Ishikawa (cell line): ENCODE measurements around the gene ABCC11.

Source experiments
- CEBPB ChIP-seq: IDR thresholded peaks from 2 replicates; pipeline ENCODE4 v1.6.1; 2012
- CREB1 ChIP-seq: IDR thresholded peaks from 2 replicates; pipeline ENCODE4 v1.6.1; 2012; ENCODE audit warnings: low read depth
- EGR1 ChIP-seq: IDR thresholded peaks from 2 replicates; pipeline ENCODE4 v1.6.1; 2012
- EP300 ChIP-seq: IDR thresholded peaks from 2 replicates; pipeline ENCODE4 v1.6.1; 2012; ENCODE audit warnings: borderline replicate concordance
- FOXM1 ChIP-seq: IDR thresholded peaks from 2 replicates; pipeline ENCODE4 v1.6.1; 2012; ENCODE audit warnings: low read depth, borderline replicate concordance
- NFIC ChIP-seq: IDR thresholded peaks from 2 replicates; pipeline ENCODE4 v1.6.1; 2012
- RAD21 ChIP-seq: IDR thresholded peaks from 2 replicates; pipeline ENCODE4 v1.6.1; 2012; ENCODE audit warnings: low read depth
- TAF1 ChIP-seq: IDR thresholded peaks from 2 replicates; pipeline ENCODE4 v1.6.1; 2012; ENCODE audit warnings: low read depth, mild to moderate bottlenecking
- TCF12 ChIP-seq: IDR thresholded peaks from 2 replicates; pipeline ENCODE4 v1.6.1; 2012; ENCODE audit warnings: low read depth
- TEAD4 ChIP-seq: IDR thresholded peaks from 2 replicates; pipeline ENCODE4 v1.6.1; 2012
- YY1 ChIP-seq: IDR thresholded peaks from 2 replicates; pipeline ENCODE4 v1.6.1; 2012; ENCODE audit warnings: low read depth
- ZBTB7A ChIP-seq: IDR thresholded peaks from 2 replicates; pipeline ENCODE4 v1.6.1; 2012; ENCODE audit warnings: low read depth
- TF ChIP-seq, protein P1 (sequence below): IDR thresholded peaks from 2 replicates; pipeline ENCODE4 v1.6.1; 2012; ENCODE audit warnings: low read depth, mild to moderate bottlenecking
- TF ChIP-seq, protein P2 (sequence below): IDR thresholded peaks from 2 replicates; pipeline ENCODE4 v1.6.1; 2012
- TF ChIP-seq, protein P3 (sequence below): IDR thresholded peaks from 2 replicates; pipeline ENCODE4 v1.6.1; 2012

ABCC11 gene

DNA sequence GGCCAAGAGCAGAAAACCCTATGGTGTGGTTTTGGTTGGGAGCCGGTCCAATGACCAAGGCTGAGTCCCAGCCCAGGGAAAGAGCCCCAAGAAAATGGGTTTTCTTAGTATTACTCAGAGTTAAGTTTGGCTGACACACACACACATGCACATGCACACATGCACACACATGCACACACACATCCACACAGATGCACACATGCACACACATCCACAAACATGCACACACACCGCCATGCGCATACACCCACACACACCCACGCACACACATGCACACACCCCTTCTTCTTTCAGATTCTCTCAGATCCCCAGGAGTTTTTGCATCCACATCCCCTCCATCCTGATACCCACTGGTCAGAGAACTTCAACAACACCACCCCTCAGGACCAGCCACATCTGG, 100.6 kb downstream of the ABCC11 start:
- TF ChIP-seq TEAD4, result no peak
- no peak for TF ChIP-seq RAD21
- TF ChIP-seq FOXM1, result no peak
- no peak for TF ChIP-seq CEBPB

DNA sequence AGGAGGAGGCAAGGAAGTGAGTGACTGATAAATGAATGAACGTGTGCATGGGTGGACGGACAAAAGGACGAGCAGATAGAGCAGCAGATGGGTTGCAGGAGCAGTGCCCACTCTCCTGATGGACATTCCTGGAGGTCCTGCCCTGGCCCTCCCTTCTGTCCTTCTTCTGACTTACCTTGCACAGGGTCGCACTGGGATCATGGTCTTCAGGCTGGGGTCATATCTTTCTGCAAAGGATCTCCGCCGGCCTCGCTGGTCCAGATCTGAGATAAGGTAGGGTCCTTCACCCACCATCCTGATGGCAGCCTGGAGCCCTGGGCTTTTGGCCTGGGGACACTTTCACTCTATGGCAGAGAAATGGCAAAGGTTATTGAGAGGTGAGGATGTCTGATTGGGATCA, 101.2 kb downstream of the ABCC11 start:
- TF ChIP-seq RAD21 (no peak), FOXM1 (no peak), YY1 (no peak), TEAD4 (no peak), EGR1 (no peak), TAF1 (no peak), ZBTB7A (no peak)
- TF ChIP-seq, protein P1, sequence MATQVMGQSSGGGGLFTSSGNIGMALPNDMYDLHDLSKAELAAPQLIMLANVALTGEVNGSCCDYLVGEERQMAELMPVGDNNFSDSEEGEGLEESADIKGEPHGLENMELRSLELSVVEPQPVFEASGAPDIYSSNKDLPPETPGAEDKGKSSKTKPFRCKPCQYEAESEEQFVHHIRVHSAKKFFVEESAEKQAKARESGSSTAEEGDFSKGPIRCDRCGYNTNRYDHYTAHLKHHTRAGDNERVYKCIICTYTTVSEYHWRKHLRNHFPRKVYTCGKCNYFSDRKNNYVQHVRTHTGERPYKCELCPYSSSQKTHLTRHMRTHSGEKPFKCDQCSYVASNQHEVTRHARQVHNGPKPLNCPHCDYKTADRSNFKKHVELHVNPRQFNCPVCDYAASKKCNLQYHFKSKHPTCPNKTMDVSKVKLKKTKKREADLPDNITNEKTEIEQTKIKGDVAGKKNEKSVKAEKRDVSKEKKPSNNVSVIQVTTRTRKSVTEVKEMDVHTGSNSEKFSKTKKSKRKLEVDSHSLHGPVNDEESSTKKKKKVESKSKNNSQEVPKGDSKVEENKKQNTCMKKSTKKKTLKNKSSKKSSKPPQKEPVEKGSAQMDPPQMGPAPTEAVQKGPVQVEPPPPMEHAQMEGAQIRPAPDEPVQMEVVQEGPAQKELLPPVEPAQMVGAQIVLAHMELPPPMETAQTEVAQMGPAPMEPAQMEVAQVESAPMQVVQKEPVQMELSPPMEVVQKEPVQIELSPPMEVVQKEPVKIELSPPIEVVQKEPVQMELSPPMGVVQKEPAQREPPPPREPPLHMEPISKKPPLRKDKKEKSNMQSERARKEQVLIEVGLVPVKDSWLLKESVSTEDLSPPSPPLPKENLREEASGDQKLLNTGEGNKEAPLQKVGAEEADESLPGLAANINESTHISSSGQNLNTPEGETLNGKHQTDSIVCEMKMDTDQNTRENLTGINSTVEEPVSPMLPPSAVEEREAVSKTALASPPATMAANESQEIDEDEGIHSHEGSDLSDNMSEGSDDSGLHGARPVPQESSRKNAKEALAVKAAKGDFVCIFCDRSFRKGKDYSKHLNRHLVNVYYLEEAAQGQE, result no peak

DNA sequence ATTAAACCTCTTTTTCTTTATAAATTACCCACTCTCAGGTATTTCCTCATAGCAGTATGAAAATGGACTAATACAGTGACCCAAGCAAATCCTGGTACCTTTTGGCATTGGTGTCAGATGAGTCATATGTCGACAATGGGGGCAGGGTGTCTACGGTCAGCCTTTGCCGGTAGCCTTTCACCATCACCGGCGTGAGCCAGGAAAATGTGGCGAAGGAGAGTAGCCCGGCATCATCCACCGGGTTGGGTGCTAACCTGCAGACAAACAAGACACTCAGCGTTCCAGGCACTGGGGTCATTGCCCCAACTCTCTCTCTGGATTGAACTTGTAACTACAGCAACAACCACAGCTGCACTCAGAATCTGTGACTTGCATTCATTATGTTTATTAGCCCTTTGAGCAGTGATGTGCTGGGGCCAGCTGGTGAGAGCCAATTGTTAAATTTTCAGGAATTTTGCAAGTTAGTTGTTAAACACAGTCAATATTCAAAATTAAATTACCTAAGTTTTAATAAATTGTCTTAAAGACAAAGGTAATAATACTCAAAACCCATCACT, 103.4 kb downstream of the ABCC11 start:
- TF ChIP-seq YY1, result no peak

DNA sequence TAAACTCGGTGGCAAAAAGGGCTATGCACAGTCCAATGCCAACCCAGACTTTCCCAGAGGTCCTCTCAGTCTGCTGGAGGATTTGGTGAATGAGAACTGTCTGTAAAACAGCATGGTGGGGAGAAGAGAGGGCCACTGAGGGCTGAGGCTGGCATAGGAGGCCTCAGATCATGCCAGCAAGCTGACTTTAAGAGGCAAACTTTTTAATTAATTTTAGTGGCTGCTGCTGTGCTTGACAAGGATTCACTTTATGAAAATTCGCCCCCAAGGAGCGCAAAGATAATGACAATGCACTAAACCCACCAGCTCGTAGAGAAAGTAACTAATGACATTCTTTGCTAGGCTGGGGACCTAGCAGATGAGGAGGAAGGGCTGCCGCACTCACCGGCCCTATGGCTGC, 106.5 kb downstream of the ABCC11 start:
- TF ChIP-seq, protein P1, result no peak
- TF ChIP-seq CREB1 (no peak), TEAD4 (no peak)

DNA sequence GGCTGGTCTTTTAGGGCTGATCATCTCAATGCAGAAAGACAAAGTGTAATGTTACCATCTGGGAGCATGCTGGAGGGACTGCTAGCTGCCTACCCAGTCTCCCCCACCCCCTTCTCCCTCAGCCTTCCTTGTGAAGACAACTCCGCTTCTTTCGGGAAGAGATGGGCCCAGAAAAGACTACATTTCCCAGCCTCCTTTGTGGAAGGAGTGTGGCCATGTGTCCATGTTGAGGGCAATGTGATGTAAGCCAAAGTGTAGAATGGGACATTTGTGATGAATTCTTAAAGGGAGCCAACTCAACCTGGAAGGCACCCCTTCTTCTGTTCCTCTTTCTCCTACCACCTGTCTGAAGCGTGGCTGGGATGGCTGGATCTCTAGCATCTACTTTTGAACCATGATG, 107.8 kb downstream of the ABCC11 start:
- TF ChIP-seq, protein P2, sequence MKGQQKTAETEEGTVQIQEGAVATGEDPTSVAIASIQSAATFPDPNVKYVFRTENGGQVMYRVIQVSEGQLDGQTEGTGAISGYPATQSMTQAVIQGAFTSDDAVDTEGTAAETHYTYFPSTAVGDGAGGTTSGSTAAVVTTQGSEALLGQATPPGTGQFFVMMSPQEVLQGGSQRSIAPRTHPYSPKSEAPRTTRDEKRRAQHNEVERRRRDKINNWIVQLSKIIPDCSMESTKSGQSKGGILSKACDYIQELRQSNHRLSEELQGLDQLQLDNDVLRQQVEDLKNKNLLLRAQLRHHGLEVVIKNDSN, result peak; percentile 54
- TF ChIP-seq EGR1, result no peak

DNA sequence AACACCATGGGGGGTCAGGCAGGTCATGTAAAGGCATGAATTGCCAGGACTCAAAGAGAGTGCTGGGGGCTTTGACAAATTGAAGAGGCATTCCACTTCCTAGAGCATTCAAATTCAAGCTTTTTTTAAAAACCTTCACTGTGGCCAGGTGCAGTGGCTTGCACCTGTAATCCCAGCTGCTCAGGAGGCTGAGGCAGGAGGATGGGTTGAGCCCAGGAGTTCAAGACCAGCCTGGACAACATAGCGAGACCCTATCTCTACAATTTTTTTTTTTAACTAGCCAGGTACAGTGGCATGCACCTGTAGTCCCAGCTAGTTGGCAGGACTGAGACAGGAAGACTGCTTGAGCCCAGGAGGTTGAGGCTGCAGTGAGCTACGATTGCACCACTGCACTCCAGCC, 108.8 kb downstream of the ABCC11 start:
- TF ChIP-seq EGR1 (no peak), CREB1 (no peak), TCF12 (no peak), YY1 (no peak), TAF1 (no peak), TEAD4 (no peak), CEBPB (no peak), EP300 (no peak), NFIC (no peak)
- TF ChIP-seq, protein P2, result no peak

DNA sequence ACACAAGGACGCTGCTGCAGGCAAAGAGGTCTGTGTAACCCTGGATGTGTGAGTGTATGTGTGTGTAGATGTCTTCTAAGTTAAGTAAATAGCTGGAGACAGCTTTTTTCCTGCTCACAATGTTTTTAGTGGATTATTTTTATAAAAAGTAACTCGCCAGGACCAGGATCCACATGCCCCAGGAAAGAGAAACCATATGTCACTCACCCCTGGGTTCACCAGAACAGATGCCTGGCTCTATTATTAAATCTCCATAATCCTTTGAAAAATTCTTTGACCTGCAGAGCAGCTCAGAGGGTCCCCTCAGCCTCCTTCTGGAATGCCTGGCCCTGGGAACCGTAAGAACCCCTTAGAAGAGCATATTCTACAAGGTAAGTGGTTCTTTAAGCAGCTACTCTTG, 109.5 kb downstream of the ABCC11 start:
- TF ChIP-seq, protein P3, sequence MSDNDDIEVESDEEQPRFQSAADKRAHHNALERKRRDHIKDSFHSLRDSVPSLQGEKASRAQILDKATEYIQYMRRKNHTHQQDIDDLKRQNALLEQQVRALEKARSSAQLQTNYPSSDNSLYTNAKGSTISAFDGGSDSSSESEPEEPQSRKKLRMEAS, result no peak
- TF ChIP-seq TEAD4, result no peak
- TF ChIP-seq EP300, result no peak
- TF ChIP-seq TCF12, result no peak
- TF ChIP-seq, protein P2, result no peak
- TF ChIP-seq, protein P1, result no peak
- TF ChIP-seq EGR1, result no peak
- TF ChIP-seq RAD21, result no peak
- no peak for TF ChIP-seq NFIC
- no peak for TF ChIP-seq ZBTB7A
- no peak for TF ChIP-seq FOXM1
- no peak for TF ChIP-seq CREB1
- no peak for TF ChIP-seq YY1
